Nephron progenitor cell (in vitro differentiated cells): ENCODE results near the gene PRM2.

Source experiments
- DNase-seq: peaks from one replicate; pipeline ENCODE4 v3.0.0; 2021
- H3K27ac Mint-ChIP-seq: 2 replicates; pipeline ENCODE4 v1.8.0; 2021; ENCODE audit warnings: mild to moderate bottlenecking, moderate library complexity, mixed read lengths
- H3K27me3 Mint-ChIP-seq: 2 replicates; pipeline ENCODE4 v1.8.0; 2021; ENCODE audit warnings: mild to moderate bottlenecking, low read depth, mixed read lengths; ENCODE audit not compliant: poor library complexity
- H3K36me3 Mint-ChIP-seq: 2 replicates; pipeline ENCODE4 v1.8.0; 2021; ENCODE audit warnings: low read depth, mixed read lengths
- H3K4me1 Mint-ChIP-seq: 2 replicates; pipeline ENCODE4 v1.8.0; 2021; ENCODE audit warnings: mixed read lengths
- H3K4me3 Mint-ChIP-seq: 2 replicates; pipeline ENCODE4 v1.8.0; 2021; ENCODE audit warnings: mild to moderate bottlenecking, moderate library complexity, mixed read lengths
- H3K9me3 Mint-ChIP-seq: 2 replicates; pipeline ENCODE4 v1.8.0; 2021; ENCODE audit warnings: mild to moderate bottlenecking, moderate library complexity, mixed read lengths
- CTCF ChIP-seq: fragments of 200-600 bp; sonication (generic); IDR thresholded peaks from 2 replicates; pipeline ENCODE4 v1.5.0; 2021; ENCODE audit warnings: antibody characterized with exemption

Gene PRM2

DNA sequence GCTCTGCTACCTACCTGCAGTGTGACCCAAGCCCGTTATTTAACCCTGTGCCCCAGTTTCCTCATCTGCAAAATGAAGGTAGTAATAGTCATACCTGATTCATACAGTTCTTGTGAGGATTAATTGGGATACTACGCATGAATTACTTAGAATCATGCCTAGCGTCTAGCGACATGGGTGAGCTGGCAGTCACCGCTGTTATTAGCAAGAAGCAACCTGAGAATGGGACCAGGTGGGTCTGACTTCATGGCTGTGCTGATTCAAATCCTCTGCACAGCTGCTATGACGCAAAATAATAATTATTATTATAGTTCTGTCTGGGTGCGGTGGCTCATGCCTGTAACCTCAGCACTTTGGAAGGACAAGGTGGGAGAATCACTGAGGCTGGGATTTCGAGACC lies 28.1 kb downstream of the PRM2 start:
- peaks cover 13% of the 10 kb centered on the region for H3K27me3 Mint-ChIP-seq
- TF ChIP-seq CTCF = no peak
- no peaks in the 10 kb centered on the region for H3K9me3 Mint-ChIP-seq
- H3K4me3 Mint-ChIP-seq = no peak overlapping the region
- DNase-seq = no peak
- H3K4me1 Mint-ChIP-seq = peaks cover 32% of the 10 kb centered on the region
- no peaks in the 10 kb centered on the region for H3K36me3 Mint-ChIP-seq
- no peak overlapping the region for H3K27ac Mint-ChIP-seq

- H3K36me3 Mint-ChIP-seq = no peaks in the 10 kb centered on the region
- H3K27me3 Mint-ChIP-seq = peaks cover 8% of the 10 kb centered on the region
- no peak for DNase-seq
- no peak overlapping the region for H3K4me3 Mint-ChIP-seq
- peaks cover 27% of the 10 kb centered on the region for H3K4me1 Mint-ChIP-seq
- no peak overlapping the region for H3K27ac Mint-ChIP-seq
- no peak for TF ChIP-seq CTCF
- H3K9me3 Mint-ChIP-seq = no peaks in the 10 kb centered on the region
Observed at GRCh38 chr16:11245988-11246387, 30.3 kb downstream of the PRM2 start.

DNA sequence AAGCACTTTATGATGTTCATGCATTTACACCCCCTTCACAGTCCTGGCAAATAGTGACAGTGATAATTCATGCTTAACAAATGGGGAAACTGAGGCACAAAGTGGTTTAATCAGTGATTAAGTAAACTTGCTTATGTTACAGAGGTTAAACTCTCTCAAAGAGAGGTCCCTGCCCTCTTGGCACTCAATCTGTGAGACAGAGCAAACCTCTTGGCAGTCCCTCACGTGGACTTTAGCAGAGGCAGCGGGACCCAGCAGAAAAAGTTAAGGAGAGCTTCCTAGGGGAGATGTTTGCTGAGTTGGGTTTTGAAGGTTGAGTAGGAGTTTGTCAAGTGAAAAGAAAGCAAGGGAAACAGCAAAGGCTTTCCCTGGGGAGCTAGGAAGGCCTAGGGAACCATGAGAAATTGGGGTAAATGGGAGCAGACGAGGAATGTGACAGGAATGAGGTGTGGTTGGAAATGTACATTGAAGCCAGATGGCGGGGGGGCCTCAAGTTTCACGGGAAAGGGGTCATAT lies 31.0 kb downstream of the PRM2 start:
- H3K36me3 Mint-ChIP-seq = no peaks in the 10 kb centered on the region
- H3K27ac Mint-ChIP-seq = no peak overlapping the region

GRCh38 chr16:11242658-11243057 lies 33.6 kb downstream of the PRM2 start:
- H3K4me1 Mint-ChIP-seq = peaks cover 8% of the 10 kb centered on the region
- DNase-seq = no peak
- no peaks in the 10 kb centered on the region for H3K36me3 Mint-ChIP-seq
- no peak for TF ChIP-seq CTCF
- no peak overlapping the region for H3K27ac Mint-ChIP-seq
- no peaks in the 10 kb centered on the region for H3K9me3 Mint-ChIP-seq
- no peak overlapping the region for H3K4me3 Mint-ChIP-seq
- H3K27me3 Mint-ChIP-seq = peaks cover 6% of the 10 kb centered on the region

More for the DNA sequence above, 31.0 kb downstream of the PRM2 start:
- Mint-ChIP-seq H3K4me1 (peaks cover 20% of the 10 kb centered on the region), H3K4me3 (no peak overlapping the region), H3K27me3 (peaks cover 8% of the 10 kb centered on the region), H3K9me3 (no peaks in the 10 kb centered on the region)
- TF ChIP-seq CTCF = no peak
- DNase-seq = no peak

DNA sequence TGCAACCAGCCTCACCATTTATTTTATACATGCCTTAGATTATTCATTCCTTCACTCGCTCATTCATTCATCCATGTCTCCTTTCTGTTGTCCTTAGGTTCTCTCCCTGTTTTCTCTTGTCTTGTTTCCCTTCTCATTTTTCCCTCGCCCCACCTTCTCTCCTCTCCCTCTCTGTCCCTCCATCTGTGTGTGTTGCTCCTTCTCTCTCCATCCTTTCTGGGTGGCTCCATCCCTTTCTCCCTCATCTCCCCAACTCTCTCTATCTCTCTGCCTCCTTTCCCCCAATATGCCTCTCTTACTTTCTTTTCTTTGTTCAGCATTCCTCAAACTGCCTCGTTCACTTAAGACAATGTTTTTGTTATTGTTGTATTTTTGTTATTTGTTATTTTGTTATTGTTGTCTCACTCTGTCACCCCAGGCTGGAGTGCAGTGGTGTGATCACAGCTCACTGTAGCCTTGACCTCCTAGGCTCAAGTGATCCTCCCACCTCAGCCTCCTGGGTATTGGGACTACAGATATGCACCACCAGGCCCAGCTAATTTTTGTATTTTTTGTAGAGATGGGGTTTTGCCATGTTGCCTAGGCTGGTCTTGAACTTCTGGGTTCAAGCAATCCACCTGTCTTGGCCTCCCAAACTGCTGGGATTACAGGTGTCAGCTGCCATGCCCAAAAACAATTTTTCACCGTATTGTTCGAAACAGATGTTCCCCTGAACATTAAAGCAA lies 34.6 kb downstream of the PRM2 start:
- H3K4me3 Mint-ChIP-seq = no peak overlapping the region
- no peaks in the 10 kb centered on the region for H3K36me3 Mint-ChIP-seq
- H3K27ac Mint-ChIP-seq = no peak overlapping the region
- no peak for TF ChIP-seq CTCF
- H3K4me1 Mint-ChIP-seq = peaks cover 8% of the 10 kb centered on the region
- no peak for DNase-seq
- H3K27me3 Mint-ChIP-seq = no peaks in the 10 kb centered on the region
- no peaks in the 10 kb centered on the region for H3K9me3 Mint-ChIP-seq
